PC-9 (cell line): Measurements from ENCODE around the gene PRKACA. TPM values are rescaled to one million over a fixed set of nuclear protein-coding genes. Genes with fewer than 3 reads are reported as not detected.

Source experiments
- BruUV-seq: library from RNA; stranded (reverse); fragments of 400-500 nt; replicated peaks from 2 replicates; lab custom pipeline; 2021; lab: Mats Ljungman, UMichigan
- CTCF ChIA-PET: fragments of 300-600 bp; sonication (Branson Sonifier 250); formaldehyde crosslinking; loops from one replicate; lab custom pipeline; 2022; ENCODE audit warnings: antibody characterized with exemption; lab: Charles Lee
- POLR2A ChIA-PET: fragments of 300-600 bp; sonication (Branson Sonifier 250); formaldehyde crosslinking; loops from one replicate; lab custom pipeline; 2022; ENCODE audit warnings: antibody characterized with exemption; ENCODE audit not compliant: unreplicated experiment; lab: Charles Lee
- DNase-seq, 2 experiments: peaks; one replicate each; pipeline versions ENCODE4 v3.0.0 to v3.0.0-alpha.2; 2015 to 2022; ENCODE audit warnings: mixed read lengths in 1 of 2
- H2AFZ ChIP-seq: fragments of 200-600 bp; sonication (generic); 2 replicates; pipeline ENCODE4 v1.8.1; 2017; ENCODE audit warnings: antibody characterized with exemption
- H3F3A ChIP-seq: fragments of 200-600 bp; sonication (generic); 2 replicates; pipeline ENCODE4 v1.8.1; 2017; ENCODE audit warnings: antibody characterized with exemption, mild to moderate bottlenecking, low read depth; ENCODE audit not compliant: insufficient read depth
- H3K27ac ChIP-seq: fragments of 200-600 bp; sonication (generic); 2 replicates; pipeline ENCODE4 v1.6.1; 2016; ENCODE audit warnings: mixed run types
- H3K27me3 ChIP-seq: fragments of 200-600 bp; sonication (generic); 2 replicates; pipeline ENCODE4 v1.6.1; 2016; ENCODE audit warnings: low read depth, mixed run types; ENCODE audit not compliant: insufficient read depth
- H3K36me3 ChIP-seq: fragments of 200-600 bp; sonication (generic); 2 replicates; pipeline ENCODE4 v1.6.1; 2016; ENCODE audit warnings: low read depth, mixed run types
- H3K4me1 ChIP-seq: fragments of 200-600 bp; sonication (generic); replicated peaks from 2 replicates; pipeline ENCODE4 v1.6.1; 2016; ENCODE audit warnings: mixed run types; ENCODE audit not compliant: insufficient read depth
- H3K4me2 ChIP-seq: fragments of 200-600 bp; sonication (generic); 2 replicates; pipeline ENCODE4 v1.6.1; 2017; ENCODE audit warnings: mixed run types
- H3K4me3 ChIP-seq: fragments of 200-600 bp; sonication (generic); 2 replicates; pipeline ENCODE4 v1.6.1; 2016; ENCODE audit warnings: mixed run types
- H3K79me2 ChIP-seq: fragments of 200-600 bp; sonication (generic); 2 replicates; pipeline ENCODE4 v1.6.1; 2017; ENCODE audit warnings: low read depth, mixed run types
- H3K9me2 ChIP-seq: fragments of 200-600 bp; sonication (generic); 2 replicates; pipeline ENCODE4 v1.8.1; 2017; ENCODE audit warnings: mild to moderate bottlenecking; ENCODE audit not compliant: insufficient read depth
- H3K9me3 ChIP-seq: fragments of 200-600 bp; sonication (generic); 2 replicates; pipeline ENCODE4 v1.8.1; 2016; ENCODE audit warnings: low read depth; ENCODE audit not compliant: insufficient read depth
- H4K20me1 ChIP-seq: fragments of 200-600 bp; sonication (generic); 2 replicates; pipeline ENCODE4 v1.8.1; 2017; ENCODE audit not compliant: insufficient read depth
- CTCF ChIP-seq: fragments of 200-600 bp; sonication (generic); conservative IDR thresholded peaks from 2 replicates; pipeline ENCODE4 v1.6.1; 2017; ENCODE audit warnings: mixed run types, antibody characterized with exemption, mild to moderate bottlenecking, moderate library complexity
- EZH2 ChIP-seq: fragments of 200-600 bp; sonication (generic); IDR thresholded peaks from 2 replicates; pipeline ENCODE4 v1.8.0; 2017; ENCODE audit warnings: antibody characterized with exemption, low read depth
- intact Hi-C: fragments of 100-400 bp; cut with micrococcal nuclease; formaldehyde crosslinking; loops from one replicate; pipeline ENCODE4 v1.10.0; 2022; ENCODE audit not compliant: unreplicated experiment
- total RNA-seq: library from RNA; stranded (reverse); gene quantifications from 2 replicates; pipeline ENCODE4 v1.2.3, GENCODE V29; 2021

The PRKACA gene
- total RNA-seq, 1 experiment from 2014 or later: 82.8 TPM

- Histone ChIP-seq H3K27ac (no peak overlapping the region), H3K79me2 (no peaks in the 10 kb centered on the region), H3K27me3 (no peaks in the 10 kb centered on the region), H3K9me2 (no peaks in the 10 kb centered on the region), H3K36me3 (no peaks in the 10 kb centered on the region), H3K9me3 (no peaks in the 10 kb centered on the region), H3K4me3 (no peak overlapping the region), H4K20me1 (no peaks in the 10 kb centered on the region), H3F3A (no peaks in the 10 kb centered on the region), H3K4me2 (no peak overlapping the region), H2AFZ (no peak overlapping the region), H3K4me1 (no peaks in the 10 kb centered on the region)
- ChIA-PET POLR2A (interaction anchor here (0.6 kb wide), 1 partner anchor 906 kb away, joined by 5 read pairs; no protein-coding TSS in a partner anchor), CTCF (interaction anchor here (0.5 to 0.6 kb wide), 2 partner anchors 22 to 203 kb away, joined by 3 read pairs; partner anchors contain the start of gene IL27RA)
- intact Hi-C loops: no loop called here
- DNase-seq: no peak
- TF ChIP-seq CTCF (no peak), EZH2 (no peak)
- BruUV-seq: TSS peak; percentile 81
Measured at GRCh38 chr19:14053500-14053899, 64.1 kb downstream of the PRKACA start.

- no peak for TF ChIP-seq EZH2
- no peak for TF ChIP-seq CTCF
- H3K9me3 ChIP-seq: no peaks in the 10 kb centered on the region
- ChIA-PET CTCF (no interaction called here), POLR2A (interaction anchor here (0.6 kb wide), 3 partner anchors 57 to 906 kb away, joined by 3 to 5 read pairs (median 3); no protein-coding TSS in a partner anchor)
- no peak overlapping the region for H3K4me2 ChIP-seq
- BruUV-seq: no TSS peak
- no peaks in the 10 kb centered on the region for H3K79me2 ChIP-seq
- H2AFZ ChIP-seq: no peak overlapping the region
- intact Hi-C loops: no loop called here
- no peaks in the 10 kb centered on the region for H3K4me1 ChIP-seq
- DNase-seq: no peak
- no peak overlapping the region for H3K4me3 ChIP-seq
- no peak overlapping the region for H3K27ac ChIP-seq
- no peaks in the 10 kb centered on the region for H3F3A ChIP-seq
- no peaks in the 10 kb centered on the region for H3K36me3 ChIP-seq
- no peaks in the 10 kb centered on the region for H4K20me1 ChIP-seq
- no peaks in the 10 kb centered on the region for H3K9me2 ChIP-seq
- no peaks in the 10 kb centered on the region for H3K27me3 ChIP-seq
Measured at GRCh38 chr19:14053032-14053431, 64.5 kb downstream of the PRKACA start.

- intact Hi-C loops: no loop called here
- no peaks in the 10 kb centered on the region for H3K9me3 ChIP-seq
- ChIA-PET POLR2A (interaction anchor here (0.6 kb wide), 2 partner anchors 57 to 151 kb away, joined by 3 read pairs; no protein-coding TSS in a partner anchor), CTCF (no interaction called here)
- TF ChIP-seq CTCF: no peak
- no peak for TF ChIP-seq EZH2
- H3K36me3 ChIP-seq: no peaks in the 10 kb centered on the region
- H4K20me1 ChIP-seq: no peaks in the 10 kb centered on the region
- H3F3A ChIP-seq: no peaks in the 10 kb centered on the region
- TSS peak; percentile 50 for BruUV-seq
- no peaks in the 10 kb centered on the region for H3K27me3 ChIP-seq
- DNase-seq: no peak
- no peak overlapping the region for H2AFZ ChIP-seq
- no peaks in the 10 kb centered on the region for H3K79me2 ChIP-seq
- no peaks in the 10 kb centered on the region for H3K4me1 ChIP-seq
- no peak overlapping the region for H3K27ac ChIP-seq
- H3K4me2 ChIP-seq: no peak overlapping the region
- no peak overlapping the region for H3K4me3 ChIP-seq
- no peaks in the 10 kb centered on the region for H3K9me2 ChIP-seq
Measured at GRCh38 chr19:14052470-14052869, 65.1 kb downstream of the PRKACA start.
